Measurements from ENCODE around the gene FAM200C.

DNA sequence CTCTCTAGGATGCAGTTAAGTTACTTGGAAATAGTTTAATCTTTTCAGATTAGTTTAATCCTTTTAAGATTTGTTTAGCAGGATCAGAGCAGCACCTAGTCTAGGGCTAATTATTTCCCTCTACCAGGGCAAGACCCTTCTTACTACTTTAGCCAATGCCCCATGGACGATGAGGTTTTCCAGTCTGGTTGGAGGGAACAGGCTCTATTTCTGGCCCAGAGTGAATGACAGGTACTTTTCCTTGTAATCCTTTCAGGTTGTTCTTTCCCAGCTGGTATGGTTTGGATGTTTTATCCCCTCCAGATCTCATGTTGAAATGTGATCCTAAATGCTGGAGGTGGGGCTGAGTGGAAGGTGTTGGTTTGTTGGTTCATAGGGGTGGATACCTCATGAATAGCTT, 49.0 kb upstream of the FAM200C start:
- TF ChIP-seq, protein P1, sequence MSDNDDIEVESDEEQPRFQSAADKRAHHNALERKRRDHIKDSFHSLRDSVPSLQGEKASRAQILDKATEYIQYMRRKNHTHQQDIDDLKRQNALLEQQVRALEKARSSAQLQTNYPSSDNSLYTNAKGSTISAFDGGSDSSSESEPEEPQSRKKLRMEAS (CRISPR knock-in tag; IDR thresholded peaks at IDR 0.05) = no peak
- TF ChIP-seq, protein P2, sequence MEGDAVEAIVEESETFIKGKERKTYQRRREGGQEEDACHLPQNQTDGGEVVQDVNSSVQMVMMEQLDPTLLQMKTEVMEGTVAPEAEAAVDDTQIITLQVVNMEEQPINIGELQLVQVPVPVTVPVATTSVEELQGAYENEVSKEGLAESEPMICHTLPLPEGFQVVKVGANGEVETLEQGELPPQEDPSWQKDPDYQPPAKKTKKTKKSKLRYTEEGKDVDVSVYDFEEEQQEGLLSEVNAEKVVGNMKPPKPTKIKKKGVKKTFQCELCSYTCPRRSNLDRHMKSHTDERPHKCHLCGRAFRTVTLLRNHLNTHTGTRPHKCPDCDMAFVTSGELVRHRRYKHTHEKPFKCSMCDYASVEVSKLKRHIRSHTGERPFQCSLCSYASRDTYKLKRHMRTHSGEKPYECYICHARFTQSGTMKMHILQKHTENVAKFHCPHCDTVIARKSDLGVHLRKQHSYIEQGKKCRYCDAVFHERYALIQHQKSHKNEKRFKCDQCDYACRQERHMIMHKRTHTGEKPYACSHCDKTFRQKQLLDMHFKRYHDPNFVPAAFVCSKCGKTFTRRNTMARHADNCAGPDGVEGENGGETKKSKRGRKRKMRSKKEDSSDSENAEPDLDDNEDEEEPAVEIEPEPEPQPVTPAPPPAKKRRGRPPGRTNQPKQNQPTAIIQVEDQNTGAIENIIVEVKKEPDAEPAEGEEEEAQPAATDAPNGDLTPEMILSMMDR (IDR thresholded peaks at IDR 0.05) = no peak
- TF ChIP-seq, protein P3, sequence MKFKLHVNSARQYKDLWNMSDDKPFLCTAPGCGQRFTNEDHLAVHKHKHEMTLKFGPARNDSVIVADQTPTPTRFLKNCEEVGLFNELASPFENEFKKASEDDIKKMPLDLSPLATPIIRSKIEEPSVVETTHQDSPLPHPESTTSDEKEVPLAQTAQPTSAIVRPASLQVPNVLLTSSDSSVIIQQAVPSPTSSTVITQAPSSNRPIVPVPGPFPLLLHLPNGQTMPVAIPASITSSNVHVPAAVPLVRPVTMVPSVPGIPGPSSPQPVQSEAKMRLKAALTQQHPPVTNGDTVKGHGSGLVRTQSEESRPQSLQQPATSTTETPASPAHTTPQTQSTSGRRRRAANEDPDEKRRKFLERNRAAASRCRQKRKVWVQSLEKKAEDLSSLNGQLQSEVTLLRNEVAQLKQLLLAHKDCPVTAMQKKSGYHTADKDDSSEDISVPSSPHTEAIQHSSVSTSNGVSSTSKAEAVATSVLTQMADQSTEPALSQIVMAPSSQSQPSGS (CRISPR knock-in tag; IDR thresholded peaks at IDR 0.05; ENCODE audit: borderline replicate concordance, low read depth) = no peak
- TF ChIP-seq KAT7 (CRISPR knock-in tag; IDR thresholded peaks at IDR 0.05; ENCODE audit: borderline replicate concordance) (no peak), TP53 (CRISPR knock-in tag; IDR thresholded peaks at IDR 0.05) (no peak)
- TF ChIP-seq, protein P4, sequence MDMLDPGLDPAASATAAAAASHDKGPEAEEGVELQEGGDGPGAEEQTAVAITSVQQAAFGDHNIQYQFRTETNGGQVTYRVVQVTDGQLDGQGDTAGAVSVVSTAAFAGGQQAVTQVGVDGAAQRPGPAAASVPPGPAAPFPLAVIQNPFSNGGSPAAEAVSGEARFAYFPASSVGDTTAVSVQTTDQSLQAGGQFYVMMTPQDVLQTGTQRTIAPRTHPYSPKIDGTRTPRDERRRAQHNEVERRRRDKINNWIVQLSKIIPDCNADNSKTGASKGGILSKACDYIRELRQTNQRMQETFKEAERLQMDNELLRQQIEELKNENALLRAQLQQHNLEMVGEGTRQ (CRISPR knock-in tag; IDR thresholded peaks at IDR 0.05) = no peak
